GM18861 (cell line): ENCODE data around the gene TRAPPC3.
"Not testable (repeated sequence)": the region's sequence is repeated elsewhere in the genome, so short reads cannot be mapped to it uniquely, and the experiment has no call there.

ENCODE experiments used
- ATAC-seq: cut with Tn5 transposase; IDR thresholded peaks from one replicate; pipeline ENCODE4 v1.9.1; 2021; ENCODE audit not compliant: unreplicated experiment

The TRAPPC3 gene

GRCh38 chr1:36149237-36149972, at the start of gene TRAPPC3:
TSS of gene TRAPPC3 (minus strand) at chr1:36149486. CDS start at chr1:36149378, 108 bp downstream.
- ATAC-seq, result peak; percentile 84

GRCh38 chr1:36198641-36199040, 49.4 kb upstream of the TRAPPC3 start:
- ATAC-seq, result no peak

- ATAC-seq, result not testable (repeated sequence)
These were observed 47.5 kb upstream of the TRAPPC3 start for GRCh38 chr1:36196805-36197204.

DNA sequence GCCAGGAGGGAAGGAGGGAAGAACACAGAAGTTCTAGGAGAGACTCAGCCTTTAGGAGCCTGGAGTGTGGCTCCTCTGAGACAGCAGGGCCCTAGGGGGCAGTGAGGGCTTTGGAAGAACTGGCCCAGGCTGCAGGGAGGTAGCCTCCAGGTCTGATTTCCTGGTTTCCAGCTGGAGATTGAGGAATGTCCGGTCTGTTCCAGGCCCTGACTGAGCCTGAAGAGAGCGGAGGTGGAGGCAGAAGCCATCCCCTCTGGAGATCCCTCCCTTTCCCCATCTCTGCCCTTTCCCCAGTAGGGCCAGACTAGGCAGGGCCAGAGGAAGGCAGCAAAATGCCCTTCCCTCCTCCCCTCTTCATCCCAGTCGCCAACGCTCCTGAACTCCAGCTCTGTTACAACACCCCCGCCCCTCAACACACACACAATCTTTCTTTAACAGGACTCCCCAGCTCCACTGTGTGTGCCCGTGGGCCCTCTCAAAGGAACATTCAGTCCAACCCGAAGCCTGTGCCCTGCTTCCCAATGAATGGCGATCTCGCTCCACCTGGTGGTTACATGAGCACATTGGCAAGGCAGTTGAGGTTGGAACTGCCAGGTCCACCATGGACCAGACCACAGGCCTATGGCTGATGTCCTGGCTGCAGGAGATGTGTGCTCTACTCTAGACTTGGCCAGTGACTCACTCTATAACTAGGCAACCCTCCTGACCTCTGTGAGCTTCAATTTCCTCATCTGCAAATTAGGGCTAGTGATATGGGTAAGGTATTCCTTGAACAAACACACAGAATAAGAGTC, 38.7 kb upstream of the TRAPPC3 start:
- ATAC-seq, result no peak

GRCh38 chr1:36183309-36183856, 34.1 kb upstream of the TRAPPC3 start:
- ATAC-seq, result no peak

GRCh38 chr1:36182734-36183133, 33.4 kb upstream of the TRAPPC3 start:
- ATAC-seq, result no peak

GRCh38 chr1:36179220-36179600, 29.9 kb upstream of the TRAPPC3 start:
- no peak for ATAC-seq

- no peak for ATAC-seq
These were observed 29.4 kb upstream of the TRAPPC3 start for GRCh38 chr1:36178471-36179219.

- ATAC-seq, result no peak
These were observed 28.5 kb upstream of the TRAPPC3 start for GRCh38 chr1:36177589-36178431.

DNA sequence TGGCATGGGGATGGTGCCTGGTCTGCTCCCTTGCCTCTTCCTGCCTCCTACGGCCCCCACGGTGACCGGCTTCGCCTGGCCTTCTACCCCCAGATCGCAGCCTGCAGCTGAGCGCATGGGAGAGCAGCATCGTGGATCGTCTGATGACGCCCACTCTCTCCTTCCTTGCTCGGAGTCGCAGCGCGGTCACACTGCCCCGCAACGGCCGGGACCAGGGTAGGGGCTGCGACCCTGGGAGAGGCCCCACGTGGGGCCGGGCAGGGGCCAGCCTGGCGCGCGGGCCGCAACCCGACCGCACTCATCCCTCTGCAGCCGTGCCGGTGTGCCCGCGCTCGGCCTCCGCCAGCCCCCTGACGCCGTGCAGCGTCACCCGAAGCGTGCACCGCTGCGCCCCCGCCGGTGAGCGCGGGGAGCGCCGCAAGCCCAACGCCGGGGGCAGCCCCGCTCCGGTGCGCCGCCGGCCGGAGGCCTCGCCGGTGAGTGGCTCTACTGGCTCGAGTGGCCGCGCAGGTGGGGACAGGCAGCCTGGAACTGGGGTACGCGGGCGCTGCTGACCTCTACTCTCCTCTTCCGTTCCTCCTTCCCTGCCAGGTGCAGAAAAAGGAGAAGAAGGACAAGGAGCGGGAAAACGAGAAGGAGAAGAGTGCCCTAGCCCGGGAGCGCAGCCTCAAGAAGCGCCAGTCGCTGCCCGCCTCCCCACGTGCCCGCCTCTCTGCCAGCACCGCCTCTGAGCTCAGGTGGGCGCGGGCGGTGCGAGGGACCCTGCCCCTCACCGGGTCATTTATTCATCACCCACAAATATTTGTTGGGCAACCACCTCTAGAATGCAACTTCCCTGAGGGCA, 27.0 kb upstream of the TRAPPC3 start:
- ATAC-seq, result no peak

DNA sequence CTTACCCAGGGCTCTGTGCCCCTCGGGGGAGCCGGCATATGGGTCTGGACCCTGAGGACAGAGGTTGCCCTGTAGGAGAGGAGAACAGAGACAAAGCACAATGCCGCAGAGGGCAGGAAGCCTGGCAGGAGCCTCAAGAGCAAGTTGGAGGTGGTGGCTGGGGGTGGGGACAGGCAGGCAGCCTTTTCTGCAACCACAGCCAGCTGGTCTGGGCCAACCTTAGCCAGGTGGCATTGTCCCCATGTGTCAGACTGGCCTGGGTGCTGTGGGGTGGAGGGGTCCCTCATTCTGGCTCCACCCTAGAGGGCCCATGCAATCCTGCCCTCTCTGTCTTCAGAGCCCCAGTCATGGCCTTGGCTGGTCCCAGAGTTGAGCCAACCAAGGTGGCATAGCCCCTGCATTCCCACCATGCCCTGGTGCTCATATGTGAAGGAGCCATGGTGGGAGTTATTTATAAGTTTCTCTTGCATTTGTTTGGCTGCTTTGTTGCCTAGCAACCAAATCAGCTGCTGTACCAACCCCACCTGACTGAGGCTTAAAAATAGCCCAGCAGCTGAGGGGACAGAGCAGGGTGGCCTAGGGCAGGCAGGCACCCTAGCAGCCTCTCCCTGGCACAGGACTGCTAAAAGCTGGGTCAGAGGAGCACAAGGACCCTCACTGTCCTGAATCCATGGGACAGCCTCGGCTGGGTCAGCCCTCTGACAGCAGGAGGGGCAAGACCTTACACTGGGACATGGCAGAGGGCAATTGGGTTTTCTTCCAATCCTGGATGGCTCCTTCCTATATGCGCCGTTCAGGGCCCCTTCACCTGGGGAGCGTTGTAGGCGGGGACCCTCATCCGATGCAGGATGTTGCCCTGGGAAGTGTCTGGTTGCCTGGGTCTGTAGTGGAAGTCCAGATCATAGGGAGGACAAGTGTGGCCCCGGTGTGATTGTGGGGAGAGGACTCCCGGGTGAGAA, 26.1 kb upstream of the TRAPPC3 start:
- no peak for ATAC-seq

DNA sequence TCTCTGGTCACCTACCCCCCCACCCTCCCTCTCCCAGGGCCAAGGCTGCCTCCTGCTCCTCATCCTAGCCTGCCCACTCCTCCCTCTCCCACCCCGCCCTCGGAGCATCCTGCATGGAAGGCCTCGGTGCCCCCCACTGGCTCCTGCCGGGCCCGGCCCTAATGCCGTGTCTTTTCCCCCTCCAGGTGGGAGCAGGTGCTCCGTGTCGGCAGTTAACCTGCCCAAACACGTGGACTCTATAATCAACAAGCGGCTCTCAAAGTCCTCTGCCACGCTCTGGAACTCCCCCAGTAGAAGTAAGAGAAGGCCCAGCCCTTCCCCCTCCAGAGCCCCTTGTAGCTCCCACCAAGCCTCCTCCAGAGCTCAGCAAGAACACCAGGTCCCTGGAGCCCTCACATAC, 25.4 kb upstream of the TRAPPC3 start:
- ATAC-seq, result no peak

DNA sequence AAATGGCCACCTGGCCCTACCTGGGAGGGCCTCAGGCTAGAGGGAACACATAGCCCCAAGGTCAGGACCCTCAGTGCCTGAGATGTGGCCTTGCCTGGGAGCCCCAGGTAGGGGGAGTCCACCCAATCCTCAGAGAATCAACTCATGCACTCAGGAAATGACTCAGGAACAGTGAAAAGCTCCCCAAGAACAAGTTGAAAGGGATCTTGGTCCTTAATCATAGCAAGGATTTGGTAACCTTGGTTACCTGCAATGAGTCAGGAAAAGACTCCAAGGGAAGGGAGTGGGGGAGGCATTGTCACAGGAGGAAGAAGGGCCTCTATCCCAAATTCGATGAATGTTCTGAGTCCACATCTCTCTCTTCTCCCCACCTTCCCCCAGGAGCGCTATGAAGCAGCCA, 23.7 kb upstream of the TRAPPC3 start:
- no peak for ATAC-seq

DNA sequence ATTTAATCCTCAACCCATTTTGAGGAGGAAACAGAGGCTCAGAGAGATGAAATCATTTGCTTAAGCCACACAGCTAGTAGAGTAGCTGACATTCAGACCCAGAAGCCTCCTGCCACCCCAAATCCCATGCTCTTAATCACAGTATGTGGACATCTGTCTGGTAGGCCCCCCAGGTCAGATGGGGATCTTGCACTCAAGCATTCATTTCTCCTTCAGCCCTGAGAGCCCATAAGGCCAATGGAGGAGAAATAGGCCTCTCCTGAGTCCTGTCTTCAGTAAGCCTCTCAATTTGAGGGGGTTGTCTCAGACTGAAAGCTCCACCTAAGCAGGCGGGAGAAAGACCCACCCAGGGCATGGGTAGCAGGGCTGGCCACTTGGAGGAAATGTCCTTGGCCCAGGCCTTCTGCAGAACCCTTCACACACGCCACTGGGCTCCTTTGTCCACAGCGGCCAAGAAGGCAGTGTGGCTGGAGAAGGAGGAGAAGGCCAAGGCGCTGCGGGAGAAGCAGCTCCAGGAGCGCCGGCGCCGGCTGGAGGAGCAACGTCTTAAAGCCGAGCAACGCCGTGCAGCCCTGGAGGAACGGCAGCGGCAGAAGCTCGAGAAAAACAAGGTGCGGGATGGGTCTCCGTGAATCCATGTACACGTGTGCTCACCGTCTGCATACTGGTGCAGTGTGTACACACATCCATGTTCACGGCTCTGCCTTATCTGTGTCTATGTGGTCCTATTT, 22.9 kb upstream of the TRAPPC3 start:
- no peak for ATAC-seq

GRCh38 chr1:36170643-36171412, 21.5 kb upstream of the TRAPPC3 start:
- ATAC-seq, result no peak

GRCh38 chr1:36168514-36168913, 19.2 kb upstream of the TRAPPC3 start:
- no peak for ATAC-seq
